Muscle layer of duodenum (tissue), 2 donors: ENCODE data around the gene DPF3.

Experiments
- H3K27ac ChIP-seq: one replicate; pipeline ENCODE4 v1.7.0; 2013; ENCODE audit warnings: mild to moderate bottlenecking, low read length
- H3K27me3 ChIP-seq: one replicate; pipeline ENCODE4 v1.7.0; 2013; ENCODE audit warnings: low read depth, mild to moderate bottlenecking, control low read depth, low read length
- H3K36me3 ChIP-seq, 2 donors: one replicate each; pipeline ENCODE4 v1.7.0; 2013; ENCODE audit warnings: low read length in 2 of 2, control low read depth in 1 of 2, mild to moderate bottlenecking in 1 of 2; ENCODE audit not compliant: insufficient read depth in 2 of 2, control insufficient read depth in 1 of 2
- H3K4me1 ChIP-seq, 2 donors: one replicate each; pipeline ENCODE4 v1.7.0; 2013; ENCODE audit warnings: low read length in 2 of 2, mild to moderate bottlenecking in 2 of 2, control low read depth in 1 of 2, moderate library complexity in 1 of 2; ENCODE audit not compliant: insufficient read depth in 2 of 2, control insufficient read depth in 1 of 2
- H3K4me3 ChIP-seq, 2 donors: one replicate each; pipeline ENCODE4 v1.7.0; 2013; ENCODE audit warnings: low read length in 2 of 2, low read depth in 1 of 2, mild to moderate bottlenecking in 1 of 2
- H3K9me3 ChIP-seq, 2 donors: one replicate each; pipeline ENCODE4 v1.7.0; 2013; ENCODE audit warnings: low read length in 2 of 2, control low read depth in 1 of 2, mild to moderate bottlenecking in 1 of 2; ENCODE audit not compliant: control insufficient read depth in 1 of 2
- donor health status: healthy.

The DPF3 gene

DNA sequence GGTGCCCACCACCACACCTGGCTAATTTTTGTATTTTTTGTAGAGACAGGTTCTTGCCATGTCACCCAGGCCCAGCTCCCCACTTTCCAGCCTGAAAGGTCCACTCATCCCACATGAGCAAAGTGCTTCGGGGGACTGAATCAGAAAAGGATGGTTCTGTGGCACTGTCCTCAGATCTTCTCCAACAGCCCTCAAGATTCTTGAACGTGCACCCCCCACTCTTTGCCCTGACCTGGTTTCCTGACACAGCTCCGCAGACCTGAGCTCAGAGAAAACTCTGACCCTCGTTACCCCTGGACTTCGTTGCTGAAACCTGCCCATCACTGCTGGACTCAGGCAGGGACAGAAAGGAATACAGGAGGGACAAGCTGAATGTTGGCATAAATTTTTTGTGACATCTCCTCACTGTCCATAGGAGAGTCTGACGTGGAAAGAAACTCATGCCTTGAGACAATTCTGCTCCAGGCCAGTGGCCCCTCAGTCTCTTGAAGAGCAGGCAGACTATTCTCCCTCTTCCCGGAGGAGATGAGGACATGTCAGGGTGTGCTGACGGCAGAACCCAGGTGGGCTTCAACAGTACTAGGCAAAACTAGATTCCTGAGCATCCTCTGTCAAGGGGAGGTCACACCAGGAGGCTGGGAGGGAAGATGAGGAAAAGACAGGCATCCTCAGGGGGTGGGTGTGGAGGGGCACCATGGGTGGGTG lies 149.3 kb downstream of the DPF3 start:
- Histone ChIP-seq H3K4me3 (no peak overlapping the region), H3K27ac (no peak overlapping the region)

DNA sequence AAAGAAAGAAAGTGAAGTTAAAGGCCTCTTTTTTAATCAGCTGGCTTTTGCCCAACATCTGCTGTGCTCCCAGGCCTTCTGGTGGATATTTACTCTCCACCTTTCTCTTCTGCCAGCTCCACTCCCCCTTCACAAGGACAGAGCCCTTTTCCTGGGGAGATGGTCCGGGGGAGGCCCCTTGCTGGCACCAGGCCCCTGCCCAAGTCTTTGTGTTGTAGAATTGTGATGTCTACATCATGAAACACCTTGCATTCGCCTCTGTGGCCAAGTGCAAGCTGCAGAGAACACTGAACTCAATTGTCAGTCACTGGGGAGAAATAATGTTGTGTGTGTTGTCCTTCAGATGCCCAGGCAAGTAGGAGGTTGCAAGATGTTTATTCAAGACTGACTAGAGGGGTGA lies 150.3 kb downstream of the DPF3 start:
- Histone ChIP-seq H3K27ac (no peak overlapping the region), H3K9me3 (no peaks in the 10 kb centered on the region), H3K27me3 (no peaks in the 10 kb centered on the region), H3K4me1 (no peaks in the 10 kb centered on the region), H3K4me3 (no peak overlapping the region), H3K36me3 (no peaks in the 10 kb centered on the region)

More for the DNA sequence above, 149.3 kb downstream of the DPF3 start:
- Histone ChIP-seq H3K9me3 (no peaks in the 10 kb centered on the region), H3K4me1 (no peaks in the 10 kb centered on the region), H3K36me3 (no peaks in the 10 kb centered on the region), H3K27me3 (no peaks in the 10 kb centered on the region)

DNA sequence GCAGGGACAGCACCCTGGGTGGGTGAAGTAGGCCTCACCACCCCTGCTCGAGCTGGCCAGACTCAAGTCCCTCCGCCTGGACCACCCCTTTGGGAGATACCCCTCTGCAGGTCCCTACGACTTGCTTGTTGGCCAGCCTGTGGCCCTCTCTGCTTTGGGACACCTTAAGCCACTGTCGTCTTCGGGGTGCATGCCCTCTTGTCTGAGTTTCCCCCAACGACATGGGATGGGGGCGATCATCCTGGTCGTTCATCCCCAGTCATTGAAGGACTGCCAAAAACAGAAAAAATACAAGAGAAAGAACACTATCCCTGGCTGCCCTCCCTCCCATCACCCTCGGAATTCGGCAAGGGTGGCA lies 151.1 kb downstream of the DPF3 start:
- Histone ChIP-seq H3K9me3 (no peaks in the 10 kb centered on the region), H3K27me3 (no peaks in the 10 kb centered on the region), H3K27ac (no peak overlapping the region), H3K4me1 (no peaks in the 10 kb centered on the region), H3K4me3 (no peak overlapping the region), H3K36me3 (no peaks in the 10 kb centered on the region)

DNA sequence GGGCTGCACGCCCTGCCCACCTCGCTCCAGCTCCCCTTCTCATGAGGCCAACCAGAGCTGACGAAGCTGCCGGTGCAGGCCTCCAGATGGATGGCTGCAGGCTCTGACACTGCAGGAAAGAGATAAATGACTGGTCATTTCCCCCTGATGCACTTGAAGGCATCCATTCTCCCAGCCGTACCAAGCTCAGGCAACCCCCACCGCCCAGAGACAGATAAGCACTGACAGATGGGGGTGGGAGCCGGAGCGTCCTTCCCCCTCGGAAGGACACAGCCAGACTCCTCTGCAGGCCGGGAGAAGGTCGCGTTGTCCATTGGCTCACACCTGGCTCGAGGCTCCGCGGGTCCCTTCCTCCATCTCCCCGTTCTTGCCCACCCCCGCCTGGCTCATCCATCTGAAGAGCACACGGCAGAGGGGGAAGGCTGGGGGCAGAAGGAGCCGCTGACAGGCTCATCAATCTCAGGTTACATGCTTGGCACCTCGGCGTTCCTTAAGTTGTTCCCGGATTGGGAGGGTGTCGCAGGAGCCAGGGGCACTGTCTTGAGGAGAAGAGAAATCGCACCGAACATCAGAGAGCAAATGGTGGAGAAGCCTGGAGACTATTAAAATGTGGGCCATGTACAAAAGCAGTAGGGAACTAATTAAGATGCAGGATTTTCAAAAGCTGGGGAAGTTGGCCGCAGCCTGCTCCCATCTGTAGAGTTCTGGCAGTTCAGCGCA lies 151.6 kb downstream of the DPF3 start:
- no peaks in the 10 kb centered on the region for H3K36me3 ChIP-seq
- no peaks in the 10 kb centered on the region for H3K27me3 ChIP-seq
- no peak overlapping the region for H3K27ac ChIP-seq
- no peaks in the 10 kb centered on the region for H3K4me1 ChIP-seq
- H3K4me3 ChIP-seq, result no peak overlapping the region
- H3K9me3 ChIP-seq, result no peaks in the 10 kb centered on the region

DNA sequence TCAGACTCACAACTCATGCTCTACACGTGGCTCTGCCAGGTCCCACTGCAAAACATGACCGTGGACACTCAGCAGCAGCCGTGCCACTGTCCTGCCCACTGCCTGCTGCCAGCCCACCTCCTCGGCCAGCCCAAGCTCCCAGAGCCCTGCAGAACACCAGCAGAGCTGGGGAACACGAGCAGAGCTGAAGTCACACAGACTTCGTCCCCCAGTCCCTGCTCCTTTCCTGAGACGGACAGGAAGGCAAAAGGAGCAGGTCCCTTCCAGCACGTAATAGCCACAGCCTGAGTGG lies 152.1 kb downstream of the DPF3 start:
- H3K27me3 ChIP-seq, result no peaks in the 10 kb centered on the region
- no peaks in the 10 kb centered on the region for H3K36me3 ChIP-seq
- no peak overlapping the region for H3K27ac ChIP-seq
- no peak overlapping the region for H3K4me3 ChIP-seq
- no peaks in the 10 kb centered on the region for H3K9me3 ChIP-seq
- no peaks in the 10 kb centered on the region for H3K4me1 ChIP-seq

DNA sequence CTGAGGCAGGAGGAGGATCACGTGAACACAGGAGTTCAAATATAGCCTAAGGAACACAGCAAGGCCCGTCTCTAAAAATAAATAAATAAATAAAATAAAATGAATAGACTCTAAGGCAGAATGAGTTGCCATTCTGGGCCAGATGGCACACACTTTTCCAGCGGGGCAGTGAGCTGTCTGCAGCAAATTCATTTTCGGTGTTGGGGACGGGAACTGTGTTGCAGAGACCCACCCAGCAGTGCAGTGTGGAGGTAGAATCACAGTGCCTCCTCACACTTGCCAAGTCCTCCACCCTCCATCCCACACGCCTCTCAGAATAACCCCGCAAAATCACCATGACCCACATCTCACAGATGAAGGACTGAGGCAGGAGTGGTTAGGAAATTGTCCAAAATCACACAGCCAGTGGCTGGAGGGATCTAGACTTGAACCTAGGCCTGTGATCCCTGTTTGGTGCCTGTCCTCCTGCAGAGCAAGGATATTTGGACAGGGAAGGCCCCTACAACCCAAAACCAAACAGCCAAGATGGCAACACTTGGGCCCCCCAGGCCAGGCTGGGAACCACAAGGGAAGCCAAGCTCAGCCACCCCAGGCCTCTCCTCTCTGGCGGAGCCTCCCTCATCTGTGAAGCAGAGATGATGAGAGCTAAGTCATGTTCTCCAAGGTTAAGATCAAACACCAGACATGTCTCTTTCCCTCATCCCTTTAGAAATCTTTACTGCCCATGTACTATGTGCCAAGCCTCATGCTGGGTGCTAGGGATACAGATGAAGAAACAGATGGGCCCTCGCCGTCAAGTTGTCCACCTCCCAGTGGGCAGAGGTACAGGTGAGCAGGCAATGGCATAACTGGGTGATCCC lies 152.7 kb downstream of the DPF3 start:
- H3K27ac ChIP-seq, result no peak overlapping the region

DNA sequence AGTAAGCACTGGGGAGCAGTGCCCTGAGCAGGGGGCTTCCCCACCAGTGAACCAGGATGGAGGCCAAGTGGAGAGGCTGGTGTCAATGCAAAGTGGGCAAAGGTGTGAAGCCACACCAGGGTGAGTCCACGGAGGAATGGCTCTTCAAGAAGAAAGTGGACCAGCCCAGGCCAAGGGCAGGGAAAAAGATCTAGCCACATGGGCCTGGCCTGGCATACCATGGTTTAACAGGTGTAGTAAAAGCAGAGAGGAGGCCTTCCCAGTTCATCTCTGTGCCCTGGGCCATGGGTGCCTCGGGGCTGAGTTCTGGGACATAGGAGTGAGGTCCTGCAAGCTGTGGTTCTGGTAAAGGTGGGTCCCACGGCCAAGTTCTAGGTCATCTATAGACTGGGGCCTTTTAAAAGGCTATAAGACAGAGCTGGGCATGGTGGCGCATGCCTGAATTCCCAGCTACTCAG lies 153.4 kb downstream of the DPF3 start:
- Histone ChIP-seq H3K27me3 (no peaks in the 10 kb centered on the region), H3K27ac (no peak overlapping the region), H3K4me3 (no peak overlapping the region), H3K4me1 (no peaks in the 10 kb centered on the region), H3K9me3 (no peaks in the 10 kb centered on the region), H3K36me3 (no peaks in the 10 kb centered on the region)

More for the DNA sequence above, 152.7 kb downstream of the DPF3 start:
- no peaks in the 10 kb centered on the region for H3K36me3 ChIP-seq
- no peaks in the 10 kb centered on the region for H3K27me3 ChIP-seq
- no peaks in the 10 kb centered on the region for H3K9me3 ChIP-seq
- no peaks in the 10 kb centered on the region for H3K4me1 ChIP-seq
- H3K4me3 ChIP-seq, result no peak overlapping the region

DNA sequence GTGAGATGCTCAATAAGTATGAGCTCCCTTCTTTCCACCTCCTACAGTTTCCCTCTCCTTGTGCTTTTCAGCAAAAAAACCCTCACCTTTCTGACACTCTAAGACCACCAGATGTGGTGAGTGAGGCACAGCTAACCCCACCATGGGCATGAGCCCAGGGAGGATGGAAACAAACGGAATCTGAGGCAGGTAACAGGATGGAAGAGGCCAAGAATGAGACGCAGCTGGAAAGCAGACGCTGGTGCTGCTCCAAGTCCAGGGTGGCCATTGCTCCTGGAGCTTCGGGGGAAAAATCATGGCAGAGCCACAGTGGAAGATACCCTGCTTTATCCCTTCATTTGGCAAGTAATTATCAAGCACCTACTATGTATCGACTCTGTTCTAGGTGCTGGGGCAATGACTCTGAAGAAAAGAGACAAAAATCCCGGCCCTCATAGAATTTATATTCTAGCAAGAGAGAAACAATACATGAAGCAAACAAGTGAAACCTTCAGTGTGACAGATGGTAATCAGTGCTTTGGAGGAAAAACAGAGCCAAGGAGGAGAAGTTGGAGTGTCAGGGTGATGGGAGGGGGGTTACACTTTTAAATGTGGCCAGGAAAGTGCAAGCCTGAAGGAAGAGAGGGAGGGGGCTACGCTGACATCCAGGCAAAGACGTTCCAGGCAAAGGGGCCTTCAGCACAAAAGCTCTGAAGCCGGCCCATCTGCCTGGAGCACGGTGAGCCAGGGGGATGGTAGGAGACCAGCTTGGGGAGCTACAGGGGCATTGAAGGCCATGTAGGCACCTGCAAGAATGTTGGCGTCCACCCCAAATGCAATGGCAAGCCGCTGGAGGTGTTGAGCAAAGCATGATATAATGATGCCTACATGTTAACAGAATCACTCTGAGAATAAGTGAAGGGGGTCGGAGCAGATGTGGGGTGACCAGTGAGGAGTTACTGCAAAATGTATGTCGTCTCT lies 154.2 kb downstream of the DPF3 start:
- no peak overlapping the region for H3K4me3 ChIP-seq
- no peaks in the 10 kb centered on the region for H3K4me1 ChIP-seq
- H3K9me3 ChIP-seq, result no peaks in the 10 kb centered on the region
- no peaks in the 10 kb centered on the region for H3K27me3 ChIP-seq
- H3K36me3 ChIP-seq, result no peaks in the 10 kb centered on the region
- H3K27ac ChIP-seq, result no peak overlapping the region

DNA sequence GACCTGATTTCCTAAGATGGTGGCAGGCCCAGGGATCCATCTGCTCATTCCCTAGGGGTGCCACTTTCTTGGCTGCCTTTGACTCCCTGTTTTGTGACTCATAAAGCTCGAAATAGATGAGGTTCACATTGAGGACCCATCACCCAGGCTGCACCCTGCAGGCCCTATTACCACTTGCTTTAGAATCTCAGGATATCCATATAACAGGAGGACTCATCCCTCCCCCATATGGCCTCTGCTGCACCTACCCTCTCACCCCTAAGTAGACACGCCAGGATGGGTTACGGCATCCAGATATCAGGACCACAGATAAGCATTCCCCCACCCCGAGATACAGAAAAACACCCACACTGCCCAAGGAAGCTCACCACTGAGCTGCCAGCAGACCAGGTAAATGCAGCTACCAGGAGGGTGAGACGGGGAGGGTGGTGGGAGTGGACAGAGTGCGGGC lies 155.7 kb downstream of the DPF3 start:
- H3K9me3 ChIP-seq, result no peaks in the 10 kb centered on the region
- H3K27me3 ChIP-seq, result no peaks in the 10 kb centered on the region
- no peak overlapping the region for H3K4me3 ChIP-seq
- H3K4me1 ChIP-seq, result no peaks in the 10 kb centered on the region
- H3K27ac ChIP-seq, result no peak overlapping the region
- H3K36me3 ChIP-seq, result no peaks in the 10 kb centered on the region

DNA sequence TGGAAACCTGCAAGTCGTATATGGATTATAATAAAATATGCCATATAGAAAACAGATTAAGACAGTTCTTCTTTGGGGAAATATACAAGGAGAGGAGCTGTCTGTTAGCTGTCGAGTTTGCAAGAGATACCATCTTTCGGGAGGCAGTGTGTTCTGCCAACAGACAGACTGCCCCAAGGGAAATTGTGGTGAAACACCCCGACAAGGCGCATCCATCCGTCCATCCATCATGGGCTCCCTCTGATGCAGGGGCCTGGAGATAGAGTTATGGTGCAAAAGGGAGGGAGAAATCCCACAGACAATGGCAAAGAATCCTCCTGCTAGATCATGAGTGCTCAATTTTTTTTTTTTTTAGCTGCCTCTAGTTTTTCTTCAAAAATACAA lies 156.3 kb downstream of the DPF3 start:
- H3K27me3 ChIP-seq, result no peaks in the 10 kb centered on the region
- no peaks in the 10 kb centered on the region for H3K4me1 ChIP-seq
- H3K9me3 ChIP-seq, result no peaks in the 10 kb centered on the region
- no peak overlapping the region for H3K4me3 ChIP-seq
- H3K27ac ChIP-seq, result no peak overlapping the region
- H3K36me3 ChIP-seq, result no peaks in the 10 kb centered on the region
